ENCODE results near the gene PTPN6. TPM values are rescaled to one million over a fixed set of nuclear protein-coding genes. Genes with fewer than 3 reads are reported as not detected.

PTPN6 gene
- total and polyA plus RNA-seq, 10 of the 15 experiments (the other 5 are each of a cell fraction or from before 2014, with no cell fraction given) = 229 to 457 (median 370) TPM

GRCh38 chr12:6937481-6938352 is 13.4 kb upstream of the PTPN6 start (continued):
- TF ChIP-seq PBX3 (IDR thresholded peaks at IDR 0.05; ENCODE audit: insufficient replicate concordance, low read depth, low read length) = peak; percentile 2
- no peak for TF ChIP-seq E2F8 (IDR thresholded peaks at IDR 0.05; ENCODE audit: low read depth, partially characterized antibody)
- 0 out of 2 replicates have a peak, but pooled peaks have one; percentile 46 for TF ChIP-seq TCF12 (IDR thresholded peaks at IDR 0.05; ENCODE audit: low read depth, low read length)
- TF ChIP-seq KDM1A (IDR thresholded peaks at IDR 0.05; ENCODE audit: borderline replicate concordance) = no peak
- TF ChIP-seq TAF1 (IDR thresholded peaks at IDR 0.05; ENCODE audit: borderline replicate concordance, low read depth, low read length) = peak; percentile 90; the same call in 1 of the 2 replicates
- TF ChIP-seq CHD1 (IDR thresholded peaks at IDR 0.05; ENCODE audit: low read depth, low read length) = no peak
- TF ChIP-seq RFX5 (IDR thresholded peaks at IDR 0.05; ENCODE audit: low read depth, low read length) = no peak
- no peak for TF ChIP-seq FOXK2 (IDR thresholded peaks at IDR 0.05)
- no peak; the same call in 1 of the 2 replicates for TF ChIP-seq USF2 (IDR thresholded peaks at IDR 0.05; ENCODE audit: borderline replicate concordance, low read depth, low read length)
- TF ChIP-seq JUNB (IDR thresholded peaks at IDR 0.05) = no peak
- no peak for TF ChIP-seq REST (IDR thresholded peaks at IDR 0.05; ENCODE audit: low read depth, low read length)
- peak; percentile 35 for TF ChIP-seq RAD21 (IDR thresholded peaks at IDR 0.05; ENCODE audit: insufficient read depth, low read depth, low read length)
- no peak for TF ChIP-seq PML (IDR thresholded peaks at IDR 0.05; ENCODE audit: low read length)
- no peak for TF ChIP-seq RAD51 (IDR thresholded peaks at IDR 0.05)
- no peak for TF ChIP-seq ASH2L (IDR thresholded peaks at IDR 0.05; ENCODE audit: borderline replicate concordance, low read depth)
- no peak for TF ChIP-seq ZBTB4 (CRISPR knock-in tag; IDR thresholded peaks at IDR 0.05)
- peak; percentile 64 to 83; a peak in 3 of 4 replicates for TF ChIP-seq IKZF2 (IDR thresholded peaks at IDR 0.05)
- TF ChIP-seq BCL11A (IDR thresholded peaks at IDR 0.05; ENCODE audit: low read depth, low read length) = no peak

All from GM12878 (cell line).